Measurements from ENCODE around the gene PLXNA4.

GRCh38 chr7:132244903-132245480 is 331.3 kb downstream of the PLXNA4 start:
- TF ChIP-seq POLR2A (IDR thresholded peaks at IDR 0.05), result no peak
- TF ChIP-seq, protein P1, sequence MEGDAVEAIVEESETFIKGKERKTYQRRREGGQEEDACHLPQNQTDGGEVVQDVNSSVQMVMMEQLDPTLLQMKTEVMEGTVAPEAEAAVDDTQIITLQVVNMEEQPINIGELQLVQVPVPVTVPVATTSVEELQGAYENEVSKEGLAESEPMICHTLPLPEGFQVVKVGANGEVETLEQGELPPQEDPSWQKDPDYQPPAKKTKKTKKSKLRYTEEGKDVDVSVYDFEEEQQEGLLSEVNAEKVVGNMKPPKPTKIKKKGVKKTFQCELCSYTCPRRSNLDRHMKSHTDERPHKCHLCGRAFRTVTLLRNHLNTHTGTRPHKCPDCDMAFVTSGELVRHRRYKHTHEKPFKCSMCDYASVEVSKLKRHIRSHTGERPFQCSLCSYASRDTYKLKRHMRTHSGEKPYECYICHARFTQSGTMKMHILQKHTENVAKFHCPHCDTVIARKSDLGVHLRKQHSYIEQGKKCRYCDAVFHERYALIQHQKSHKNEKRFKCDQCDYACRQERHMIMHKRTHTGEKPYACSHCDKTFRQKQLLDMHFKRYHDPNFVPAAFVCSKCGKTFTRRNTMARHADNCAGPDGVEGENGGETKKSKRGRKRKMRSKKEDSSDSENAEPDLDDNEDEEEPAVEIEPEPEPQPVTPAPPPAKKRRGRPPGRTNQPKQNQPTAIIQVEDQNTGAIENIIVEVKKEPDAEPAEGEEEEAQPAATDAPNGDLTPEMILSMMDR (IDR thresholded peaks at IDR 0.05 in 8 of 11, conservative IDR thresholded peaks at IDR 0.05 in 3 of 11), result no peak
